Measurements from ENCODE around the gene LDB3. TPM values are rescaled to one million over a fixed set of nuclear protein-coding genes. Genes with fewer than 3 reads are reported as not detected.
A peak's percentile ranks its signal among the peaks of the same experiment; 100 is the strongest.

The LDB3 gene
- total and polyA plus RNA-seq, 2 of the 4 experiments (the other 2 are of a cell fraction) = 0.36 to 2.6 TPM

GRCh38 chr10:86673827-86674581, 5.7 kb downstream of the LDB3 start:
- no peak overlapping the region for H3K4me2 ChIP-seq (ENCODE audit: low read depth, low read length)
- H2BK20ac ChIP-seq (ENCODE audit: low read depth, low read length) = no peak overlapping the region
- H3K27ac ChIP-seq (ENCODE audit: insufficient read depth, low read length) = no peak overlapping the region
- no peak overlapping the region for H3K4me3 ChIP-seq (ENCODE audit: insufficient read depth, low read depth, low read length)
- H4K91ac ChIP-seq (ENCODE audit: insufficient read depth, low read depth, low read length) = no peak overlapping the region; the same call in 1 of the 2 replicates
- H3K9ac ChIP-seq (ENCODE audit: low read depth, low read length) = no peak overlapping the region
- peaks cover 0 to 9% of the 10 kb centered on the region in 2 experiments; a peak in 2 of 4 replicates for H3K79me1 ChIP-seq (ENCODE audit: low read depth in 1 of 2, low read length in 2 of 2)
- H2BK5ac ChIP-seq (ENCODE audit: low read depth, low read length, poor library complexity, severe bottlenecking) = no peak overlapping the region
- ATAC-seq (ENCODE audit: low read depth) (peak; percentile 43), DNase-seq (no peak)
- ChIA-PET POLR2A (ENCODE audit: unreplicated experiment) (no interaction called here), CTCF (no interaction called here)
- WGBS, 2 experiments (ENCODE audit: extremely low coverage in 2 of 2, insufficient read length in 1 of 2) = 60% methylated on average over 3 of the region's 11 CpGs; no CpG with 5 or more reads in 1 of the 2 experiments
- dilution Hi-C loops (cut with HindIII; ENCODE audit: low sequenced_read_pairs, unreplicated experiment) (no loop called here), intact Hi-C loops (cut with micrococcal nuclease) (no loop called here), in situ Hi-C loops (cut with MboI; ENCODE audit: low sequenced_read_pairs) (no loop called here)
- no peak overlapping the region for H3K14ac ChIP-seq (replicated peaks; ENCODE audit: low read depth, low read length)
- H3K36me3 ChIP-seq (ENCODE audit: control insufficient read depth, insufficient read depth, low read length) = no peaks in the 10 kb centered on the region
- H2AK9ac ChIP-seq (replicated peaks; ENCODE audit: low read depth, low read length, poor library complexity) = no peak overlapping the region
- H3K9me1 ChIP-seq (ENCODE audit: insufficient read depth, low read length) = peaks cover 7% of the 10 kb centered on the region
- no peaks in the 10 kb centered on the region for H4K20me1 ChIP-seq (ENCODE audit: insufficient read depth, low read length)
- peaks cover 28% of the 10 kb centered on the region for H3K4me1 ChIP-seq (ENCODE audit: control insufficient read depth, insufficient read depth, low read length)
- H2AK5ac ChIP-seq (ENCODE audit: low read depth, low read length) = 0 out of 2 replicates have a peak overlapping the region, but pooled peaks have one; percentile 38
- H3K23ac ChIP-seq (ENCODE audit: low read depth, low read length) = no peak overlapping the region
- H3K4ac ChIP-seq (ENCODE audit: low read depth, low read length) = no peak overlapping the region
- H4K8ac ChIP-seq (ENCODE audit: low read depth in 2 of 2, low read length in 2 of 2) = no peak overlapping the region
- no TSS peak for BruUV-seq (replicated peaks)
- no peak overlapping the region for H3K56ac ChIP-seq (ENCODE audit: extremely low read depth, insufficient read depth, low read length)
- TF ChIP-seq RFX5 (IDR thresholded peaks at IDR 0.05; ENCODE audit: low read depth, low read length) (no peak), MXI1 (IDR thresholded peaks at IDR 0.05; ENCODE audit: borderline replicate concordance, low read depth, low read length) (no peak), RCOR1 (IDR thresholded peaks at IDR 0.05; ENCODE audit: insufficient replicate concordance, low read length) (no peak), FOS (IDR thresholded peaks at IDR 0.05; ENCODE audit: low read depth, low read length) (no peak), CHD1 (IDR thresholded peaks at IDR 0.05; ENCODE audit: low read depth, low read length) (no peak), BHLHE40 (IDR thresholded peaks at IDR 0.05; ENCODE audit: low read depth, low read length) (no peak), RAD21 (IDR thresholded peaks at IDR 0.05; ENCODE audit: low read length) (no peak), NFE2L2 (IDR thresholded peaks at IDR 0.05; ENCODE audit: low read depth, low read length) (no peak), MAZ (IDR thresholded peaks at IDR 0.05; ENCODE audit: borderline replicate concordance, low read depth, low read length) (no peak), MAFK (IDR thresholded peaks at IDR 0.05; ENCODE audit: low read depth, low read length) (no peak)
- TF ChIP-seq, protein P1, sequence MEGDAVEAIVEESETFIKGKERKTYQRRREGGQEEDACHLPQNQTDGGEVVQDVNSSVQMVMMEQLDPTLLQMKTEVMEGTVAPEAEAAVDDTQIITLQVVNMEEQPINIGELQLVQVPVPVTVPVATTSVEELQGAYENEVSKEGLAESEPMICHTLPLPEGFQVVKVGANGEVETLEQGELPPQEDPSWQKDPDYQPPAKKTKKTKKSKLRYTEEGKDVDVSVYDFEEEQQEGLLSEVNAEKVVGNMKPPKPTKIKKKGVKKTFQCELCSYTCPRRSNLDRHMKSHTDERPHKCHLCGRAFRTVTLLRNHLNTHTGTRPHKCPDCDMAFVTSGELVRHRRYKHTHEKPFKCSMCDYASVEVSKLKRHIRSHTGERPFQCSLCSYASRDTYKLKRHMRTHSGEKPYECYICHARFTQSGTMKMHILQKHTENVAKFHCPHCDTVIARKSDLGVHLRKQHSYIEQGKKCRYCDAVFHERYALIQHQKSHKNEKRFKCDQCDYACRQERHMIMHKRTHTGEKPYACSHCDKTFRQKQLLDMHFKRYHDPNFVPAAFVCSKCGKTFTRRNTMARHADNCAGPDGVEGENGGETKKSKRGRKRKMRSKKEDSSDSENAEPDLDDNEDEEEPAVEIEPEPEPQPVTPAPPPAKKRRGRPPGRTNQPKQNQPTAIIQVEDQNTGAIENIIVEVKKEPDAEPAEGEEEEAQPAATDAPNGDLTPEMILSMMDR (conservative IDR thresholded peaks at IDR 0.05; ENCODE audit: low read depth, low read length) = no peak
- no peak overlapping the region for H2BK120ac ChIP-seq (ENCODE audit: low read depth, low read length)
- H4K5ac ChIP-seq (ENCODE audit: low read depth, low read length) = no peak overlapping the region
- peak overlapping the region; percentile 37 for H2AFZ ChIP-seq (replicated peaks; ENCODE audit: low read length, poor library complexity)
- no peak overlapping the region; the same call in 2 of the 3 replicates for H2BK15ac ChIP-seq (ENCODE audit: low read depth, low read length)
- H3K18ac ChIP-seq (ENCODE audit: low read depth, low read length) = no peak overlapping the region
- H3K9me3 ChIP-seq (ENCODE audit: control insufficient read depth, insufficient read depth, low read length) = no peaks in the 10 kb centered on the region
- no peaks in the 10 kb centered on the region for H3K27me3 ChIP-seq (ENCODE audit: control insufficient read depth, insufficient read depth, low read length)

Measured in IMR-90 (cell line).